WTC11 (cell line): ENCODE measurements around the gene S100G. TPM values are rescaled to one million over a fixed set of nuclear protein-coding genes. Genes with fewer than 3 reads are reported as not detected.

Source experiments
- ATAC-seq: fragments of 200-7000 bp; cut with Tn5 transposase; 2 replicates; pipeline ENCODE4 v1.10.0; 2021; ENCODE audit warnings: mild to moderate bottlenecking, moderate library complexity
- CTCF ChIA-PET: fragments of 300-600 bp; sonication (Branson Sonifier 250); formaldehyde crosslinking; loops from one replicate; lab custom pipeline; 2021; ENCODE audit warnings: antibody characterized with exemption; lab: Charles Lee
- POLR2A ChIA-PET: fragments of 350-600 bp; sonication (Branson Sonifier 250); formaldehyde crosslinking; loops from one replicate; lab custom pipeline; 2021; ENCODE audit warnings: antibody characterized with exemption; lab: Charles Lee
- DNase-seq: peaks from one replicate; pipeline ENCODE4 v3.0.0; 2021; ENCODE audit warnings: low spot score
- H3K27ac Mint-ChIP-seq: 2 replicates; pipeline ENCODE4 v1.8.0; 2021; ENCODE audit warnings: mixed read lengths
- H3K27me3 Mint-ChIP-seq: 2 replicates; pipeline ENCODE4 v1.8.0; 2021; ENCODE audit warnings: low read depth, mild to moderate bottlenecking, moderate library complexity, mixed read lengths
- H3K36me3 Mint-ChIP-seq: 2 replicates; pipeline ENCODE4 v1.8.0; 2021; ENCODE audit warnings: mixed read lengths
- H3K4me1 Mint-ChIP-seq: 2 replicates; pipeline ENCODE4 v1.8.0; 2022; ENCODE audit warnings: mixed read lengths
- H3K4me3 Mint-ChIP-seq: 2 replicates; pipeline ENCODE4 v1.8.0; 2021; ENCODE audit warnings: mild to moderate bottlenecking, moderate library complexity, mixed read lengths
- H3K9me3 Mint-ChIP-seq: 2 replicates; pipeline ENCODE4 v1.8.0; 2021; ENCODE audit warnings: mixed read lengths
- KAT7 ChIP-seq: sonication (generic); formaldehyde crosslinking; IDR thresholded peaks from 2 replicates; pipeline ENCODE4 v1.8.1; 2023; ENCODE audit warnings: missing genetic modification reagents, mild to moderate bottlenecking, borderline replicate concordance
- MYBL2 ChIP-seq: sonication (generic); formaldehyde crosslinking; IDR thresholded peaks from 2 replicates; pipeline ENCODE4 v1.8.1; 2023; ENCODE audit warnings: mild to moderate bottlenecking, moderate library complexity, missing genetic modification reagents
- NR1H2 ChIP-seq: sonication (generic); formaldehyde crosslinking; IDR thresholded peaks from 2 replicates; pipeline ENCODE4 v1.9.0; 2021; ENCODE audit warnings: mild to moderate bottlenecking, moderate library complexity, missing genetic modification reagents
- TP53 ChIP-seq: sonication (generic); formaldehyde crosslinking; IDR thresholded peaks from 2 replicates; pipeline ENCODE4 v1.8.1; 2023; ENCODE audit warnings: mild to moderate bottlenecking, missing genetic modification reagents
- ZNF263 ChIP-seq: sonication (generic); formaldehyde crosslinking; IDR thresholded peaks from 2 replicates; pipeline ENCODE4 v1.8.1; 2022; ENCODE audit warnings: low read depth, mild to moderate bottlenecking, moderate library complexity, missing genetic modification reagents
- ZNF317 ChIP-seq: sonication (generic); formaldehyde crosslinking; IDR thresholded peaks from 2 replicates; pipeline ENCODE4 v1.8.1; 2023; ENCODE audit warnings: low read depth, mild to moderate bottlenecking, moderate library complexity, missing genetic modification reagents, borderline replicate concordance
- total RNA-seq: library from RNA; stranded (reverse); gene quantifications from 3 replicates; pipeline ENCODE4 v1.2.3, GENCODE V29; 2021
- TF ChIP-seq, protein P1 (sequence below): sonication (generic); formaldehyde crosslinking; IDR thresholded peaks from 2 replicates; pipeline ENCODE4 v1.8.1; 2023; ENCODE audit warnings: mild to moderate bottlenecking, moderate library complexity, missing genetic modification reagents
- TF ChIP-seq, protein P2 (sequence below): sonication (generic); formaldehyde crosslinking; IDR thresholded peaks from 2 replicates; pipeline ENCODE4 v1.8.1; 2023; ENCODE audit warnings: mild to moderate bottlenecking, missing genetic modification reagents, moderate library complexity
- TF ChIP-seq, protein P3 (sequence below): fragments of 250-450 bp; sonication (Bioruptor Pico); IDR thresholded peaks from 2 replicates; pipeline ENCODE4 v1.9.0; 2021; ENCODE audit warnings: moderate library complexity, mild to moderate bottlenecking, inconsistent platforms, borderline replicate concordance
- TF ChIP-seq, protein P4 (sequence below): sonication (generic); formaldehyde crosslinking; IDR thresholded peaks from 2 replicates; pipeline ENCODE4 v1.8.1; 2023; ENCODE audit warnings: mild to moderate bottlenecking, missing genetic modification reagents
- TF ChIP-seq, protein P5 (sequence below): fragments of 200-600 bp; IDR thresholded peaks from 2 replicates; pipeline ENCODE4 v1.8.0; 2022; ENCODE audit warnings: antibody characterized with exemption
- TF ChIP-seq, protein P6 (sequence below): fragments of 250-450 bp; sonication (Bioruptor Pico); IDR thresholded peaks from 2 replicates; pipeline ENCODE4 v1.9.0; 2021; ENCODE audit warnings: mild to moderate bottlenecking
- TF ChIP-seq, protein P7 (sequence below): fragments of 250-450 bp; sonication (Bioruptor Pico); IDR thresholded peaks from 2 replicates; pipeline ENCODE4 v1.9.0; 2021; ENCODE audit warnings: mild to moderate bottlenecking, borderline replicate concordance

Gene S100G
- total RNA-seq, 1 experiment from 2014 or later: not detected

DNA sequence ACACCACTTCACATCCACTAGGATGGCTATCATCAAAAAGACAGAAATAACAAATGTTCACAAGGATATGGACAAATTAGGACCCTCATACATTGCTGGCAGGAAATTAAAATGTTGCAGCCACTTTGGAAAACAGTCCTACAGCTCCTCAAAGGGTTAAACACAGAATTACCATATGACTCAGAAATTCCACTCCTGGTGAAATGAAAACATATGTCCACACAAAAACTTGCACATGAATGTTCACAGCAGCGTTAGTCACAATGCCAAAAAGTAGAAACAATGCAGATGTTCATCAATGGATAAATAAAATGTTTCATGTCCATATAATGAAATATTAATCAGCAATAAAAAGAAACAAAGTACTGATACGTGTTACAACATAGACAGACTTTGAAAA lies 15.1 kb downstream of the S100G start:
- ATAC-seq: no peak
- H3K9me3 Mint-ChIP-seq: no peaks in the 10 kb centered on the region
- H3K27me3 Mint-ChIP-seq: no peaks in the 10 kb centered on the region
- peaks cover 27% of the 10 kb centered on the region for H3K4me1 Mint-ChIP-seq
- no peak overlapping the region for H3K27ac Mint-ChIP-seq
- CTCF ChIA-PET: interaction anchor here (0.7 to 2.8 kb wide), 2 partner anchors 13 to 220 kb away, joined by 3 to 10 read pairs; no protein-coding TSS in a partner anchor
- no peak for TF ChIP-seq TP53
- TF ChIP-seq, protein P1, sequence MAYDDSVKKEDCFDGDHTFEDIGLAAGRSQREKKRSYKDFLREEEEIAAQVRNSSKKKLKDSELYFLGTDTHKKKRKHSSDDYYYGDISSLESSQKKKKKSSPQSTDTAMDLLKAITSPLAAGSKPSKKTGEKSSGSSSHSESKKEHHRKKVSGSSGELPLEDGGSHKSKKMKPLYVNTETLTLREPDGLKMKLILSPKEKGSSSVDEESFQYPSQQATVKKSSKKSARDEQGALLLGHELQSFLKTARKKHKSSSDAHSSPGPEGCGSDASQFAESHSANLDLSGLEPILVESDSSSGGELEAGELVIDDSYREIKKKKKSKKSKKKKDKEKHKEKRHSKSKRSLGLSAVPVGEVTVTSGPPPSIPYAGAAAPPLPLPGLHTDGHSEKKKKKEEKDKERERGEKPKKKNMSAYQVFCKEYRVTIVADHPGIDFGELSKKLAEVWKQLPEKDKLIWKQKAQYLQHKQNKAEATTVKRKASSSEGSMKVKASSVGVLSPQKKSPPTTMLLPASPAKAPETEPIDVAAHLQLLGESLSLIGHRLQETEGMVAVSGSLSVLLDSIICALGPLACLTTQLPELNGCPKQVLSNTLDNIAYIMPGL: no peak
- POLR2A ChIA-PET: no interaction called here
- peaks cover 35% of the 10 kb centered on the region for H3K36me3 Mint-ChIP-seq
- H3K4me3 Mint-ChIP-seq: no peak overlapping the region
- no peak for DNase-seq

DNA sequence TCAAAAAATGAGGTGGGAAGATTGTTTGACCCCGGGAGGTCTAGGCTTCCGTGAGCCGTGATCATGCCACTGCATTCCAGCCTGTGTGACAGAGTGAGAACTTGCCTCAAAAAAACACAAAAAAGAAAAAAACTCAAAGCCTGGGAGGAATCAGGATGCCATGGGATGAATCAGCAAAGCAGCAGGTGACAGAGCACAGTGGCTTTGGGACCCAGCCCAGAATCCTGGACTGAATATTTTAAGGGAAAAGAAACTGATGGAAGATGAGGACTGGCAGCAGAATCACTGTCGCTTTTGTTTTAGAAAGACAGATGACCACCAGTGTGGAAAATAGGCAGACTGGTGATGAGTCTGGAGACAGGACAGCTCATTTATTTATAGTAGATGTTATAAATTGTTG lies 16.6 kb downstream of the S100G start:
- H3K36me3 Mint-ChIP-seq: peaks cover 40% of the 10 kb centered on the region
- CTCF ChIA-PET: interaction anchor here (0.7 to 2.8 kb wide), 2 partner anchors 221 to 1165 kb away, joined by 3 to 10 read pairs; no protein-coding TSS in a partner anchor
- peak overlapping the region; percentile 53; the same call in 1 of the 2 replicates for H3K27ac Mint-ChIP-seq
- POLR2A ChIA-PET: no interaction called here
- ATAC-seq (no peak), DNase-seq (no peak)
- peaks cover 36% of the 10 kb centered on the region for H3K4me1 Mint-ChIP-seq
- no peak for TF ChIP-seq TP53
- TF ChIP-seq MYBL2: no peak
- TF ChIP-seq, protein P2, sequence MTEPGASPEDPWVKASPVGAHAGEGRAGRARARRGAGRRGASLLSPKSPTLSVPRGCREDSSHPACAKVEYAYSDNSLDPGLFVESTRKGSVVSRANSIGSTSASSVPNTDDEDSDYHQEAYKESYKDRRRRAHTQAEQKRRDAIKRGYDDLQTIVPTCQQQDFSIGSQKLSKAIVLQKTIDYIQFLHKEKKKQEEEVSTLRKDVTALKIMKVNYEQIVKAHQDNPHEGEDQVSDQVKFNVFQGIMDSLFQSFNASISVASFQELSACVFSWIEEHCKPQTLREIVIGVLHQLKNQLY (CRISPR knock-in tag): no peak
- TF ChIP-seq, protein P3, sequence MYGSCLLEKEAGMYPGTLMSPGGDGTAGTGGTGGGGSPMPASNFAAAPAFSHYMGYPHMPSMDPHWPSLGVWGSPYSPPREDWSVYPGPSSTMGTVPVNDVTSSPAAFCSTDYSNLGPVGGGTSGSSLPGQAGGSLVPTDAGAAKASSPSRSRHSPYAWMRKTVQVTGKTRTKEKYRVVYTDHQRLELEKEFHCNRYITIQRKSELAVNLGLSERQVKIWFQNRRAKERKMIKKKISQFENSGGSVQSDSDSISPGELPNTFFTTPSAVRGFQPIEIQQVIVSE: no peak
- TF ChIP-seq ZNF317: no peak
- TF ChIP-seq, protein P4, sequence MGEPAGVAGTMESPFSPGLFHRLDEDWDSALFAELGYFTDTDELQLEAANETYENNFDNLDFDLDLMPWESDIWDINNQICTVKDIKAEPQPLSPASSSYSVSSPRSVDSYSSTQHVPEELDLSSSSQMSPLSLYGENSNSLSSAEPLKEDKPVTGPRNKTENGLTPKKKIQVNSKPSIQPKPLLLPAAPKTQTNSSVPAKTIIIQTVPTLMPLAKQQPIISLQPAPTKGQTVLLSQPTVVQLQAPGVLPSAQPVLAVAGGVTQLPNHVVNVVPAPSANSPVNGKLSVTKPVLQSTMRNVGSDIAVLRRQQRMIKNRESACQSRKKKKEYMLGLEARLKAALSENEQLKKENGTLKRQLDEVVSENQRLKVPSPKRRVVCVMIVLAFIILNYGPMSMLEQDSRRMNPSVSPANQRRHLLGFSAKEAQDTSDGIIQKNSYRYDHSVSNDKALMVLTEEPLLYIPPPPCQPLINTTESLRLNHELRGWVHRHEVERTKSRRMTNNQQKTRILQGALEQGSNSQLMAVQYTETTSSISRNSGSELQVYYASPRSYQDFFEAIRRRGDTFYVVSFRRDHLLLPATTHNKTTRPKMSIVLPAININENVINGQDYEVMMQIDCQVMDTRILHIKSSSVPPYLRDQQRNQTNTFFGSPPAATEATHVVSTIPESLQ: no peak
- TF ChIP-seq ZNF263 (CRISPR knock-in tag): no peak
- TF ChIP-seq, protein P5, sequence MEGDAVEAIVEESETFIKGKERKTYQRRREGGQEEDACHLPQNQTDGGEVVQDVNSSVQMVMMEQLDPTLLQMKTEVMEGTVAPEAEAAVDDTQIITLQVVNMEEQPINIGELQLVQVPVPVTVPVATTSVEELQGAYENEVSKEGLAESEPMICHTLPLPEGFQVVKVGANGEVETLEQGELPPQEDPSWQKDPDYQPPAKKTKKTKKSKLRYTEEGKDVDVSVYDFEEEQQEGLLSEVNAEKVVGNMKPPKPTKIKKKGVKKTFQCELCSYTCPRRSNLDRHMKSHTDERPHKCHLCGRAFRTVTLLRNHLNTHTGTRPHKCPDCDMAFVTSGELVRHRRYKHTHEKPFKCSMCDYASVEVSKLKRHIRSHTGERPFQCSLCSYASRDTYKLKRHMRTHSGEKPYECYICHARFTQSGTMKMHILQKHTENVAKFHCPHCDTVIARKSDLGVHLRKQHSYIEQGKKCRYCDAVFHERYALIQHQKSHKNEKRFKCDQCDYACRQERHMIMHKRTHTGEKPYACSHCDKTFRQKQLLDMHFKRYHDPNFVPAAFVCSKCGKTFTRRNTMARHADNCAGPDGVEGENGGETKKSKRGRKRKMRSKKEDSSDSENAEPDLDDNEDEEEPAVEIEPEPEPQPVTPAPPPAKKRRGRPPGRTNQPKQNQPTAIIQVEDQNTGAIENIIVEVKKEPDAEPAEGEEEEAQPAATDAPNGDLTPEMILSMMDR: no peak
- no peaks in the 10 kb centered on the region for H3K9me3 Mint-ChIP-seq
- H3K27me3 Mint-ChIP-seq: no peaks in the 10 kb centered on the region
- no peak overlapping the region for H3K4me3 Mint-ChIP-seq

DNA sequence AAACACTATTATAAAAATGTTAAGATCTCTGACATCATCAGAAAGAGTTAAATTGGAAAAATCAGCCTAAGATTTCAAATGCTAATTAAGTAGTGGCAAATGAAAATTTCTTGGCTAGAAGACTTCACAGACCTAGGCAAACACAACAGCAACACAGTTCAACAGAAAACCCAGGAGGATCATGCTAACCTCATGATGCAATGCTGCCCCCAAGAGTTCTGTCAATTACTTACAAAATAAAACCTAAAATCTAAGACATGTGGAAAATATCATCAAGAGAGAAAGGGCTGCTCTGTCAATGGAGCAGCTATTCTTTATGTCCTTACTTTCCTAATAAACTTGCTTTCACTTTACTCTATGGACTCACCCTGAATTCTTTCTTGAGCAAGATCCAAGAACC lies 21.0 kb downstream of the S100G start:
- CTCF ChIA-PET: interaction anchor here (1.1 to 2.0 kb wide), 3 partner anchors 282 to 740 kb away, joined by 3 to 5 read pairs (median 5); no protein-coding TSS in a partner anchor
- H3K27me3 Mint-ChIP-seq: no peaks in the 10 kb centered on the region
- TF ChIP-seq, protein P6, sequence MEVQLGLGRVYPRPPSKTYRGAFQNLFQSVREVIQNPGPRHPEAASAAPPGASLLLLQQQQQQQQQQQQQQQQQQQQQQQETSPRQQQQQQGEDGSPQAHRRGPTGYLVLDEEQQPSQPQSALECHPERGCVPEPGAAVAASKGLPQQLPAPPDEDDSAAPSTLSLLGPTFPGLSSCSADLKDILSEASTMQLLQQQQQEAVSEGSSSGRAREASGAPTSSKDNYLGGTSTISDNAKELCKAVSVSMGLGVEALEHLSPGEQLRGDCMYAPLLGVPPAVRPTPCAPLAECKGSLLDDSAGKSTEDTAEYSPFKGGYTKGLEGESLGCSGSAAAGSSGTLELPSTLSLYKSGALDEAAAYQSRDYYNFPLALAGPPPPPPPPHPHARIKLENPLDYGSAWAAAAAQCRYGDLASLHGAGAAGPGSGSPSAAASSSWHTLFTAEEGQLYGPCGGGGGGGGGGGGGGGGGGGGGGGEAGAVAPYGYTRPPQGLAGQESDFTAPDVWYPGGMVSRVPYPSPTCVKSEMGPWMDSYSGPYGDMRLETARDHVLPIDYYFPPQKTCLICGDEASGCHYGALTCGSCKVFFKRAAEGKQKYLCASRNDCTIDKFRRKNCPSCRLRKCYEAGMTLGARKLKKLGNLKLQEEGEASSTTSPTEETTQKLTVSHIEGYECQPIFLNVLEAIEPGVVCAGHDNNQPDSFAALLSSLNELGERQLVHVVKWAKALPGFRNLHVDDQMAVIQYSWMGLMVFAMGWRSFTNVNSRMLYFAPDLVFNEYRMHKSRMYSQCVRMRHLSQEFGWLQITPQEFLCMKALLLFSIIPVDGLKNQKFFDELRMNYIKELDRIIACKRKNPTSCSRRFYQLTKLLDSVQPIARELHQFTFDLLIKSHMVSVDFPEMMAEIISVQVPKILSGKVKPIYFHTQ (CRISPR knock-in tag): no peak
- TF ChIP-seq, protein P7, sequence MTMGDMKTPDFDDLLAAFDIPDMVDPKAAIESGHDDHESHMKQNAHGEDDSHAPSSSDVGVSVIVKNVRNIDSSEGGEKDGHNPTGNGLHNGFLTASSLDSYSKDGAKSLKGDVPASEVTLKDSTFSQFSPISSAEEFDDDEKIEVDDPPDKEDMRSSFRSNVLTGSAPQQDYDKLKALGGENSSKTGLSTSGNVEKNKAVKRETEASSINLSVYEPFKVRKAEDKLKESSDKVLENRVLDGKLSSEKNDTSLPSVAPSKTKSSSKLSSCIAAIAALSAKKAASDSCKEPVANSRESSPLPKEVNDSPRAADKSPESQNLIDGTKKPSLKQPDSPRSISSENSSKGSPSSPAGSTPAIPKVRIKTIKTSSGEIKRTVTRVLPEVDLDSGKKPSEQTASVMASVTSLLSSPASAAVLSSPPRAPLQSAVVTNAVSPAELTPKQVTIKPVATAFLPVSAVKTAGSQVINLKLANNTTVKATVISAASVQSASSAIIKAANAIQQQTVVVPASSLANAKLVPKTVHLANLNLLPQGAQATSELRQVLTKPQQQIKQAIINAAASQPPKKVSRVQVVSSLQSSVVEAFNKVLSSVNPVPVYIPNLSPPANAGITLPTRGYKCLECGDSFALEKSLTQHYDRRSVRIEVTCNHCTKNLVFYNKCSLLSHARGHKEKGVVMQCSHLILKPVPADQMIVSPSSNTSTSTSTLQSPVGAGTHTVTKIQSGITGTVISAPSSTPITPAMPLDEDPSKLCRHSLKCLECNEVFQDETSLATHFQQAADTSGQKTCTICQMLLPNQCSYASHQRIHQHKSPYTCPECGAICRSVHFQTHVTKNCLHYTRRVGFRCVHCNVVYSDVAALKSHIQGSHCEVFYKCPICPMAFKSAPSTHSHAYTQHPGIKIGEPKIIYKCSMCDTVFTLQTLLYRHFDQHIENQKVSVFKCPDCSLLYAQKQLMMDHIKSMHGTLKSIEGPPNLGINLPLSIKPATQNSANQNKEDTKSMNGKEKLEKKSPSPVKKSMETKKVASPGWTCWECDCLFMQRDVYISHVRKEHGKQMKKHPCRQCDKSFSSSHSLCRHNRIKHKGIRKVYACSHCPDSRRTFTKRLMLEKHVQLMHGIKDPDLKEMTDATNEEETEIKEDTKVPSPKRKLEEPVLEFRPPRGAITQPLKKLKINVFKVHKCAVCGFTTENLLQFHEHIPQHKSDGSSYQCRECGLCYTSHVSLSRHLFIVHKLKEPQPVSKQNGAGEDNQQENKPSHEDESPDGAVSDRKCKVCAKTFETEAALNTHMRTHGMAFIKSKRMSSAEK (CRISPR knock-in tag): no peak
- no peak for TF ChIP-seq NR1H2 (CRISPR knock-in tag)
- TF ChIP-seq, protein P3: no peak
- no peak for TF ChIP-seq KAT7 (CRISPR knock-in tag)

More for the DNA sequence above, 21.0 kb downstream of the S100G start:
- Mint-ChIP-seq H3K27ac (peak overlapping the region; percentile 60; the same call in 1 of the 2 replicates), H3K36me3 (peaks cover 38% of the 10 kb centered on the region), H3K4me1 (peaks cover 13% of the 10 kb centered on the region), H3K4me3 (no peak overlapping the region), H3K9me3 (no peaks in the 10 kb centered on the region)
- POLR2A ChIA-PET: no interaction called here
- ATAC-seq: peak; percentile 46; the same call in 1 of the 2 replicates
- DNase-seq: no peak
